ENCODE data around the gene DGKB.

- TF ChIP-seq, protein P1, sequence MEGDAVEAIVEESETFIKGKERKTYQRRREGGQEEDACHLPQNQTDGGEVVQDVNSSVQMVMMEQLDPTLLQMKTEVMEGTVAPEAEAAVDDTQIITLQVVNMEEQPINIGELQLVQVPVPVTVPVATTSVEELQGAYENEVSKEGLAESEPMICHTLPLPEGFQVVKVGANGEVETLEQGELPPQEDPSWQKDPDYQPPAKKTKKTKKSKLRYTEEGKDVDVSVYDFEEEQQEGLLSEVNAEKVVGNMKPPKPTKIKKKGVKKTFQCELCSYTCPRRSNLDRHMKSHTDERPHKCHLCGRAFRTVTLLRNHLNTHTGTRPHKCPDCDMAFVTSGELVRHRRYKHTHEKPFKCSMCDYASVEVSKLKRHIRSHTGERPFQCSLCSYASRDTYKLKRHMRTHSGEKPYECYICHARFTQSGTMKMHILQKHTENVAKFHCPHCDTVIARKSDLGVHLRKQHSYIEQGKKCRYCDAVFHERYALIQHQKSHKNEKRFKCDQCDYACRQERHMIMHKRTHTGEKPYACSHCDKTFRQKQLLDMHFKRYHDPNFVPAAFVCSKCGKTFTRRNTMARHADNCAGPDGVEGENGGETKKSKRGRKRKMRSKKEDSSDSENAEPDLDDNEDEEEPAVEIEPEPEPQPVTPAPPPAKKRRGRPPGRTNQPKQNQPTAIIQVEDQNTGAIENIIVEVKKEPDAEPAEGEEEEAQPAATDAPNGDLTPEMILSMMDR (IDR thresholded peaks at IDR 0.05), result no peak
- no peak for TF ChIP-seq EP300 (IDR thresholded peaks at IDR 0.05)
Measured at GRCh38 chr7:14380881-14381280, 521.7 kb downstream of the DGKB start.

Data from sigmoid colon (tissue), 4 donors.